Esophagus muscularis mucosa (tissue), 4 donors: Measurements from ENCODE around the gene TWNK.
A peak's percentile ranks its signal among the peaks of the same experiment; 100 is the strongest.

Experiments used
- CTCF ChIP-seq, 3 experiments: fragments of 200-600 bp in 2 of 3; fragments of 450-650 bp in 1 of 3; sonication (generic) in 2 of 3; IDR thresholded peaks; one replicate each; pipeline ENCODE4 v1.5.1; 2017 to 2019; ENCODE audit warnings: antibody characterized with exemption in 3 of 3, mild to moderate bottlenecking in 2 of 3, moderate library complexity in 1 of 3
- EP300 ChIP-seq: sonication (generic); formaldehyde crosslinking; IDR thresholded peaks from one replicate; pipeline ENCODE4 v1.6.1; 2017; ENCODE audit warnings: antibody characterized with exemption
- POLR2AphosphoS5 ChIP-seq, 2 donors: sonication (generic); formaldehyde crosslinking; IDR thresholded peaks; one replicate each; pipeline ENCODE4 v1.6.1; 2017; ENCODE audit warnings: antibody characterized with exemption in 2 of 2

GRCh38 chr10:101031128-101031795 is 43.9 kb downstream of the TWNK start, which contains the start of the genes PDZD7 and SFXN3:
- TF ChIP-seq CTCF (IDR thresholded peaks at IDR 0.05) (no peak), POLR2AphosphoS5 (IDR thresholded peaks at IDR 0.05) (peak; percentile 83 to 93), EP300 (no peak)
